Endothelial cell of umbilical vein (primary cell): ENCODE results near the gene IQCC. TPM values are rescaled to one million over a fixed set of nuclear protein-coding genes. Genes with fewer than 3 reads are reported as not detected.

Experiments used
- BruUV-seq: library from RNA; stranded (reverse); fragments of 400-500 nt; replicated peaks from 2 replicates; lab custom pipeline; 2021; lab: Mats Ljungman, UMichigan
- CTCF ChIA-PET: fragments of 300-600, 350-600 bp; sonication (Branson Sonifier 250); formaldehyde crosslinking; loops from one replicate; lab custom pipeline; 2021; ENCODE audit warnings: antibody characterized with exemption, inconsistent platforms; lab: Charles Lee
- POLR2A ChIA-PET: fragments of 300-600, 350-600 bp; sonication (Branson Sonifier 250); formaldehyde crosslinking; loops from one replicate; lab custom pipeline; 2021; ENCODE audit warnings: antibody characterized with exemption, inconsistent platforms; lab: Charles Lee
- DNase-seq: peaks from one replicate; pipeline ENCODE4 v3.0.0-alpha.2; 2011; ENCODE audit warnings: low read depth, low spot score
- FAIRE-seq: peaks from 2 replicates; lab custom pipeline; 2011; peaks lifted over from hg19 to GRCh38; lab: Jason Lieb, UNC
- H2AFZ ChIP-seq: 2 replicates; pipeline ENCODE4 v1.6.0; 2012; ENCODE audit warnings: low read depth, low read length, control low read depth, inconsistent platforms
- H3K27ac ChIP-seq: 2 replicates; pipeline ENCODE4 v1.5.1; 2011; ENCODE audit warnings: low read depth, mild to moderate bottlenecking, control low read depth, low read length, moderate library complexity; ENCODE audit not compliant: insufficient read depth
- H3K27me3 ChIP-seq, 2 experiments: 2 replicates each; pipeline versions ENCODE4 v1.6.0 to v1.6.1; 2011; ENCODE audit warnings: low read length in 2 of 2, mixed read lengths in 1 of 2; ENCODE audit not compliant: control insufficient read depth in 2 of 2, insufficient read depth in 2 of 2
- H3K36me3 ChIP-seq, 2 experiments: 2 replicates in 1 of 2; 3 replicates in 1 of 2; pipeline ENCODE4 v1.5.1; 2011; ENCODE audit warnings: low read length in 2 of 2, mild to moderate bottlenecking in 1 of 2, moderate library complexity in 1 of 2; ENCODE audit not compliant: control insufficient read depth in 2 of 2, insufficient read depth in 2 of 2; ENCODE audit errors: extremely low read depth in 1 of 2
- H3K4me1 ChIP-seq: 3 replicates; pipeline ENCODE4 v1.5.1; 2011; ENCODE audit warnings: mild to moderate bottlenecking, low read length; ENCODE audit not compliant: control insufficient read depth, insufficient read depth; ENCODE audit errors: extremely low read depth
- H3K4me2 ChIP-seq: 2 replicates; pipeline ENCODE4 v1.6.1; 2011; ENCODE audit warnings: low read length, control low read depth, mixed read lengths; ENCODE audit not compliant: insufficient read depth
- H3K4me3 ChIP-seq, 3 experiments: fragments of 200-600 bp in 1 of 3; sonication (generic), shearing (Covaris generic) in 1 of 3; replicated peaks in 1 of 3; 2 replicates each; pipeline ENCODE4 v1.5.1; 2011 to 2016; ENCODE audit warnings: control low read depth in 3 of 3, low read length in 3 of 3, mild to moderate bottlenecking in 2 of 3, inconsistent platforms in 1 of 3, low read depth in 1 of 3, moderate library complexity in 1 of 3; ENCODE audit not compliant: insufficient read depth in 1 of 3
- H3K79me2 ChIP-seq: 2 replicates; pipeline ENCODE4 v1.6.0; 2012; ENCODE audit warnings: low read length, inconsistent platforms; ENCODE audit not compliant: control insufficient read depth, insufficient read depth
- H3K9ac ChIP-seq: replicated peaks from 2 replicates; pipeline ENCODE3; 2011; ENCODE audit warnings: low read length, control low read depth; ENCODE audit not compliant: insufficient read depth; ENCODE audit errors: extremely low read depth
- H3K9me1 ChIP-seq: replicated peaks from 3 replicates; pipeline ENCODE4 v1.6.0; 2011; ENCODE audit warnings: mild to moderate bottlenecking, low read length; ENCODE audit not compliant: control insufficient read depth, insufficient read depth; ENCODE audit errors: extremely low read depth
- H3K9me3 ChIP-seq: replicated peaks from 2 replicates; pipeline ENCODE4 v1.5.1; 2012; ENCODE audit warnings: low read length, inconsistent platforms; ENCODE audit not compliant: control insufficient read depth, insufficient read depth
- H4K20me1 ChIP-seq: replicated peaks from 2 replicates; pipeline ENCODE3; 2011; ENCODE audit warnings: mild to moderate bottlenecking, low read length; ENCODE audit not compliant: control insufficient read depth, insufficient read depth; ENCODE audit errors: extremely low read depth
- EZH2 ChIP-seq: IDR thresholded peaks from 2 replicates; pipeline ENCODE4 v1.6.1; 2012; ENCODE audit warnings: borderline replicate concordance, low read depth, mild to moderate bottlenecking, moderate library complexity, low read length, inconsistent platforms; ENCODE audit not compliant: severe bottlenecking
- GATA2 ChIP-seq: IDR thresholded peaks from 2 replicates; pipeline ENCODE4 v1.7.0; 2011; ENCODE audit warnings: low read depth, mild to moderate bottlenecking, moderate library complexity, mixed read lengths, low read length; ENCODE audit not compliant: insufficient read length, insufficient read depth
- MAX ChIP-seq: IDR thresholded peaks from 2 replicates; pipeline ENCODE4 v1.6.1; 2011; ENCODE audit not compliant: insufficient read depth, insufficient read length
- dilution Hi-C: fragments of 300-500 bp; cut with MboI; formaldehyde crosslinking; loops from one replicate; pipeline ENCODE4 v1.15.0; 2019; ENCODE audit warnings: low sequenced_read_pairs; ENCODE audit not compliant: extremely low pct_ligation_motif_present
- intact Hi-C: fragments of 100-400 bp; cut with micrococcal nuclease; formaldehyde crosslinking; loops from one replicate; pipeline ENCODE4 v1.10.0; 2022
- polyA plus RNA-seq, 4 experiments: library from polyadenylated mRNA; depleted of rRNA in 3 of 4; stranded (reverse) in 3 of 4; unstranded in 1 of 4; fragments of >200 nt; gene quantifications; 2 replicates each; pipeline versions ENCODE4 v1.2.1 to v1.2.3, GENCODE V29; 2011 to 2012; ENCODE audit warnings: missing spikeins in 1 of 4
- total RNA-seq: library from RNA; stranded (reverse); gene quantifications from 2 replicates; pipeline ENCODE4 v1.2.3, GENCODE V29; 2021
- TF ChIP-seq, protein P1 (sequence below), 2 donors: IDR thresholded peaks; 1 replicate in 1 of 2; 2 replicates in 1 of 2; pipeline ENCODE4 v1.5.1; 2011; ENCODE audit warnings: low read length in 2 of 2, mild to moderate bottlenecking in 2 of 2, moderate library complexity in 2 of 2, control low read depth in 1 of 2, inconsistent platforms in 1 of 2, low read depth in 1 of 2; ENCODE audit not compliant: insufficient read depth in 1 of 2; ENCODE audit errors: extremely low read depth in 1 of 2

Gene IQCC
- total and polyA plus RNA-seq, 2 donors (not counting 3 experiments of a cell fraction or from before 2014, with no cell fraction given), result 1.1 to 1.8 TPM

- POLR2A ChIA-PET, result interaction anchor here (0.8 to 2.9 kb wide), 2 partner anchors 43 to 88 kb away, joined by 3 to 16 read pairs; partner anchors contain the start of genes HDAC1 and MARCKSL1
- peak overlapping the region in 1 of 3 experiments; percentile 29 for H3K4me3 ChIP-seq
- peaks cover 47% of the 10 kb centered on the region for H3K4me1 ChIP-seq
- peak; percentile 89 for FAIRE-seq
- no peaks in the 10 kb centered on the region for H3K27me3 ChIP-seq
- H3K9me1 ChIP-seq, result no peaks in the 10 kb centered on the region
- peak overlapping the region; percentile 21 for H2AFZ ChIP-seq
- no TSS peak for BruUV-seq
- dilution Hi-C loops, result no loop called here
- peak overlapping the region; percentile 73 for H3K4me2 ChIP-seq
- no peaks in the 10 kb centered on the region for H3K79me2 ChIP-seq
- TF ChIP-seq GATA2, result no peak
- peak; percentile 22 for TF ChIP-seq EZH2
- TF ChIP-seq, protein P1, sequence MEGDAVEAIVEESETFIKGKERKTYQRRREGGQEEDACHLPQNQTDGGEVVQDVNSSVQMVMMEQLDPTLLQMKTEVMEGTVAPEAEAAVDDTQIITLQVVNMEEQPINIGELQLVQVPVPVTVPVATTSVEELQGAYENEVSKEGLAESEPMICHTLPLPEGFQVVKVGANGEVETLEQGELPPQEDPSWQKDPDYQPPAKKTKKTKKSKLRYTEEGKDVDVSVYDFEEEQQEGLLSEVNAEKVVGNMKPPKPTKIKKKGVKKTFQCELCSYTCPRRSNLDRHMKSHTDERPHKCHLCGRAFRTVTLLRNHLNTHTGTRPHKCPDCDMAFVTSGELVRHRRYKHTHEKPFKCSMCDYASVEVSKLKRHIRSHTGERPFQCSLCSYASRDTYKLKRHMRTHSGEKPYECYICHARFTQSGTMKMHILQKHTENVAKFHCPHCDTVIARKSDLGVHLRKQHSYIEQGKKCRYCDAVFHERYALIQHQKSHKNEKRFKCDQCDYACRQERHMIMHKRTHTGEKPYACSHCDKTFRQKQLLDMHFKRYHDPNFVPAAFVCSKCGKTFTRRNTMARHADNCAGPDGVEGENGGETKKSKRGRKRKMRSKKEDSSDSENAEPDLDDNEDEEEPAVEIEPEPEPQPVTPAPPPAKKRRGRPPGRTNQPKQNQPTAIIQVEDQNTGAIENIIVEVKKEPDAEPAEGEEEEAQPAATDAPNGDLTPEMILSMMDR (IDR thresholded peaks at IDR 0.05; ENCODE audit: extremely low read depth in 1 of 2, insufficient read depth in 1 of 2, low read depth in 1 of 2, low read length in 2 of 2), result peak; percentile 96 to 98
- TF ChIP-seq MAX, result no peak
- no peaks in the 10 kb centered on the region for H3K36me3 ChIP-seq
- H4K20me1 ChIP-seq, result no peaks in the 10 kb centered on the region
- H3K9ac ChIP-seq, result no peak overlapping the region
- peak overlapping the region; percentile 60 for H3K27ac ChIP-seq
- intact Hi-C loops, result loop anchor here (1.0 to 2.0 kb wide), 3 partner anchors 26 to 87 kb away; partner anchors contain the start of genes EIF3I and TMEM234
- CTCF ChIA-PET, result interaction anchor here (0.6 to 6.3 kb wide), 29 partner anchors 11 to 175 kb away, joined by 3 to 73 read pairs (median 5); partner anchors contain the start of genes EIF3I, HDAC1, MARCKSL1 and TMEM234
- H3K9me3 ChIP-seq, result no peaks in the 10 kb centered on the region
- peak; percentile 74 for DNase-seq
Measured at GRCh38 chr1:32247983-32248889, 42.8 kb downstream of the IQCC start.
